Progenitor cell of endocrine pancreas (in vitro differentiated cells): ENCODE data around the gene AGBL1. TPM values are rescaled to one million over a fixed set of nuclear protein-coding genes. Genes with fewer than 3 reads are reported as not detected.

Experiments
- DNase-seq: peaks from one replicate; pipeline ENCODE4 v3.0.0; 2021; ENCODE audit warnings: low spot score; ENCODE audit not compliant: unreplicated experiment
- H3K27ac Mint-ChIP-seq: 2 replicates; pipeline ENCODE4 v1.8.0; 2021; ENCODE audit warnings: mild to moderate bottlenecking, moderate library complexity, mixed read lengths
- H3K27me3 Mint-ChIP-seq: 2 replicates; pipeline ENCODE4 v1.8.0; 2021; ENCODE audit warnings: mixed read lengths
- H3K36me3 Mint-ChIP-seq: 2 replicates; pipeline ENCODE4 v1.8.0; 2022; ENCODE audit warnings: mixed read lengths; ENCODE audit not compliant: insufficient read depth
- H3K4me1 Mint-ChIP-seq: 2 replicates; pipeline ENCODE4 v1.8.0; 2021; ENCODE audit warnings: low read depth, mixed read lengths
- H3K4me3 Mint-ChIP-seq: 2 replicates; pipeline ENCODE4 v1.8.0; 2021; ENCODE audit warnings: low read depth, mild to moderate bottlenecking, moderate library complexity, mixed read lengths
- H3K9me3 Mint-ChIP-seq: 2 replicates; pipeline ENCODE4 v1.8.0; 2021; ENCODE audit warnings: low read depth, mixed read lengths
- total RNA-seq: library from RNA; stranded (reverse); gene quantifications from 2 replicates; pipeline ENCODE4 v1.2.1, GENCODE V29; 2021
- TF ChIP-seq, protein P1 (sequence below): fragments of 200-600 bp; sonication (generic); IDR thresholded peaks from one replicate; pipeline ENCODE4 v1.5.0; 2021; ENCODE audit warnings: antibody characterized with exemption, mild to moderate bottlenecking; ENCODE audit not compliant: unreplicated experiment

The AGBL1 gene
- total RNA-seq, 1 donor from 2014 or later: not detected

DNA sequence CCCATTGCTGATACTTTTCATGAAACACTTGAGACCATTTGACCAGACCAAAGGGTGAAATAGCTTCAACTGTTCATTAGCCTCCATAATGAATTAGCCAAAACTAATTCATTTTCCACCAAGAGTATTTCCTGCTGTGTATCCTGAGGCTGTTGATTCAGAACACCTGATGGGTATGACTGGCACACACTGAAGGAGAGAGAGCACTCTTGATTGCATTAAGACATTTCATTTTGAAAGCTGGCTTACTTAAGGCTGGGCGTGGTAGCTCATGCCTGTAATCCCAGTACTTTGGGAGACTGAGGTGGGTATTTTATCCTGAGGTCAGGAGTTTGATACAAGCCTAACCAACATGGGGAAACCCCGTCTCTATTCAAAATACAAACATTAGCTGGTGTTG lies 175.6 kb downstream of the AGBL1 start:
- H3K27me3 Mint-ChIP-seq: peaks cover 11% of the 10 kb centered on the region
- no peak overlapping the region for H3K4me3 Mint-ChIP-seq
- H3K4me1 Mint-ChIP-seq: no peaks in the 10 kb centered on the region
- DNase-seq: no peak
- no peak overlapping the region for H3K27ac Mint-ChIP-seq
- H3K36me3 Mint-ChIP-seq: no peaks in the 10 kb centered on the region
- TF ChIP-seq, protein P1, sequence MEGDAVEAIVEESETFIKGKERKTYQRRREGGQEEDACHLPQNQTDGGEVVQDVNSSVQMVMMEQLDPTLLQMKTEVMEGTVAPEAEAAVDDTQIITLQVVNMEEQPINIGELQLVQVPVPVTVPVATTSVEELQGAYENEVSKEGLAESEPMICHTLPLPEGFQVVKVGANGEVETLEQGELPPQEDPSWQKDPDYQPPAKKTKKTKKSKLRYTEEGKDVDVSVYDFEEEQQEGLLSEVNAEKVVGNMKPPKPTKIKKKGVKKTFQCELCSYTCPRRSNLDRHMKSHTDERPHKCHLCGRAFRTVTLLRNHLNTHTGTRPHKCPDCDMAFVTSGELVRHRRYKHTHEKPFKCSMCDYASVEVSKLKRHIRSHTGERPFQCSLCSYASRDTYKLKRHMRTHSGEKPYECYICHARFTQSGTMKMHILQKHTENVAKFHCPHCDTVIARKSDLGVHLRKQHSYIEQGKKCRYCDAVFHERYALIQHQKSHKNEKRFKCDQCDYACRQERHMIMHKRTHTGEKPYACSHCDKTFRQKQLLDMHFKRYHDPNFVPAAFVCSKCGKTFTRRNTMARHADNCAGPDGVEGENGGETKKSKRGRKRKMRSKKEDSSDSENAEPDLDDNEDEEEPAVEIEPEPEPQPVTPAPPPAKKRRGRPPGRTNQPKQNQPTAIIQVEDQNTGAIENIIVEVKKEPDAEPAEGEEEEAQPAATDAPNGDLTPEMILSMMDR: no peak
- no peaks in the 10 kb centered on the region for H3K9me3 Mint-ChIP-seq

GRCh38 chr15:86256628-86257027 lies 177.0 kb downstream of the AGBL1 start:
- no peak overlapping the region for H3K4me3 Mint-ChIP-seq
- H3K9me3 Mint-ChIP-seq: no peaks in the 10 kb centered on the region
- H3K27ac Mint-ChIP-seq: no peak overlapping the region
- DNase-seq: no peak
- peaks cover 11% of the 10 kb centered on the region for H3K27me3 Mint-ChIP-seq
- no peaks in the 10 kb centered on the region for H3K4me1 Mint-ChIP-seq
- H3K36me3 Mint-ChIP-seq: no peaks in the 10 kb centered on the region
- TF ChIP-seq, protein P1: no peak

- Mint-ChIP-seq H3K27me3 (peaks cover 5% of the 10 kb centered on the region), H3K27ac (no peak overlapping the region)
These were observed 179.9 kb downstream of the AGBL1 start for GRCh38 chr15:86259589-86259988.

GRCh38 chr15:86263230-86263629 lies 183.6 kb downstream of the AGBL1 start:
- no peaks in the 10 kb centered on the region for H3K36me3 Mint-ChIP-seq
- H3K9me3 Mint-ChIP-seq: no peaks in the 10 kb centered on the region
- H3K4me1 Mint-ChIP-seq: no peaks in the 10 kb centered on the region
- no peak for DNase-seq
- peaks cover 5% of the 10 kb centered on the region for H3K27me3 Mint-ChIP-seq
- TF ChIP-seq, protein P1: no peak
- no peak overlapping the region for H3K4me3 Mint-ChIP-seq
- no peak overlapping the region for H3K27ac Mint-ChIP-seq

More at GRCh38 chr15:86259589-86259988, 179.9 kb downstream of the AGBL1 start:
- Mint-ChIP-seq H3K9me3 (no peaks in the 10 kb centered on the region), H3K4me1 (no peaks in the 10 kb centered on the region), H3K36me3 (no peaks in the 10 kb centered on the region), H3K4me3 (no peak overlapping the region)
- TF ChIP-seq, protein P1: no peak
- no peak for DNase-seq

- no peaks in the 10 kb centered on the region for H3K36me3 Mint-ChIP-seq
- no peaks in the 10 kb centered on the region for H3K27me3 Mint-ChIP-seq
- TF ChIP-seq, protein P1: no peak
- no peak overlapping the region for H3K27ac Mint-ChIP-seq
- no peak overlapping the region for H3K4me3 Mint-ChIP-seq
- no peaks in the 10 kb centered on the region for H3K4me1 Mint-ChIP-seq
- no peak for DNase-seq
- no peaks in the 10 kb centered on the region for H3K9me3 Mint-ChIP-seq
These were observed 187.3 kb downstream of the AGBL1 start for GRCh38 chr15:86266896-86267484.
